NB4 (cell line): ENCODE results near the gene L3HYPDH.

Experiments used
- DNase-seq: peaks from one replicate; pipeline ENCODE4 v3.0.0; 2010; ENCODE audit warnings: low read depth
- H3K4me3 ChIP-seq: one replicate; pipeline ENCODE4 v1.5.1; 2011; ENCODE audit warnings: mild to moderate bottlenecking, low read depth, low read length, moderate library complexity
- CTCF ChIP-seq: IDR thresholded peaks from one replicate; pipeline ENCODE4 v1.5.1; 2012; ENCODE audit warnings: low read depth, low read length
- MAX ChIP-seq: IDR thresholded peaks from 2 replicates; pipeline ENCODE4 v1.6.1; 2011; ENCODE audit warnings: low read depth, low read length
- MYC ChIP-seq: IDR thresholded peaks from 2 replicates; pipeline ENCODE4 v1.6.1; 2011; ENCODE audit warnings: low read depth, low read length
- POLR2A ChIP-seq: IDR thresholded peaks from 2 replicates; pipeline ENCODE4 v1.6.1; 2011; ENCODE audit warnings: mild to moderate bottlenecking; ENCODE audit not compliant: insufficient read length; ENCODE audit errors: extremely low read depth

L3HYPDH gene

GRCh38 chr14:59503256-59503655 is 19.0 kb upstream of the L3HYPDH start:
- no peak for DNase-seq
- no peak overlapping the region for H3K4me3 ChIP-seq
- TF ChIP-seq POLR2A (no peak), MYC (no peak), CTCF (no peak), MAX (no peak)

- TF ChIP-seq MYC: no peak
- TF ChIP-seq CTCF: no peak
- no peak for TF ChIP-seq POLR2A
- no peak for TF ChIP-seq MAX
- no peak for DNase-seq
- H3K4me3 ChIP-seq: no peak overlapping the region
These were observed 16.5 kb upstream of the L3HYPDH start for GRCh38 chr14:59500732-59501131.

- no peak for DNase-seq
- H3K4me3 ChIP-seq: no peak overlapping the region
- TF ChIP-seq CTCF (no peak), MYC (no peak), POLR2A (no peak), MAX (no peak)
These were observed 8.2 kb upstream of the L3HYPDH start for GRCh38 chr14:59492384-59492783.

- no peak overlapping the region for H3K4me3 ChIP-seq
- TF ChIP-seq MYC (no peak), CTCF (no peak)
- DNase-seq: peak; percentile 37
These were observed 6.5 kb upstream of the L3HYPDH start for GRCh38 chr14:59490756-59491155.

- TF ChIP-seq MAX (no peak), CTCF (no peak), POLR2A (no peak), MYC (no peak)
- DNase-seq: no peak
- H3K4me3 ChIP-seq: peak overlapping the region; percentile 98
These were observed 499 bp upstream of the L3HYPDH start for GRCh38 chr14:59484639-59485175.

- peak overlapping the region; percentile 98 for H3K4me3 ChIP-seq
- DNase-seq: no peak
- no peak for TF ChIP-seq MAX
- TF ChIP-seq POLR2A: no peak
- TF ChIP-seq CTCF: no peak
- no peak for TF ChIP-seq MYC
These were observed 845 bp downstream of the L3HYPDH start for GRCh38 chr14:59483363-59483762.
